Fibroblast of lung (primary cell): Measurements from ENCODE around the gene LRCH4.

Source experiments
- CTCF ChIP-seq, 2 donors: IDR thresholded peaks in 1 of 2; conservative IDR thresholded peaks in 1 of 2; 1 replicate in 1 of 2; 2 replicates in 1 of 2; pipeline ENCODE4 v1.5.1; 2011 to 2012; ENCODE audit warnings: low read length in 2 of 2, control low read depth in 1 of 2, inconsistent platforms in 1 of 2, low read depth in 1 of 2, mild to moderate bottlenecking in 1 of 2
- EZH2 ChIP-seq: IDR thresholded peaks from 2 replicates; pipeline ENCODE4 v1.5.1; 2012; ENCODE audit warnings: low read length, control low read depth, mild to moderate bottlenecking; ENCODE audit errors: missing control alignments

- TF ChIP-seq CTCF (conservative IDR thresholded peaks at IDR 0.05 in 1 of 2, IDR thresholded peaks at IDR 0.05 in 1 of 2; ENCODE audit: low read depth in 1 of 2, low read length in 2 of 2) (peak in 1 of 2 donors; percentile 50), EZH2 (peak; percentile 71)
Measured at GRCh38 chr7:100632951-100633717, 47.2 kb upstream of the LRCH4 start.
